BJ (cell line): ENCODE measurements around the gene OR4N5. TPM values are rescaled to one million over a fixed set of nuclear protein-coding genes. Genes with fewer than 3 reads are reported as not detected.

Experiments used
- CTCF ChIA-PET: fragments of 350-600 bp; formaldehyde crosslinking; extraction: SDS; loops from one replicate; lab custom pipeline; 2021; ENCODE audit warnings: antibody characterized with exemption, inconsistent platforms; lab: Yijun Ruan, JAX
- POLR2A ChIA-PET: fragments of 300-600 bp; sonication (Branson Sonifier 250); formaldehyde crosslinking; extraction: SDS; loops from one replicate; lab custom pipeline; 2021; ENCODE audit warnings: antibody characterized with exemption; lab: Charles Lee
- DNase-seq: peaks from one replicate; pipeline ENCODE4 v3.0.0-alpha.2; 2011; ENCODE audit warnings: low read depth
- H3K27me3 ChIP-seq: 2 replicates; pipeline ENCODE4 v1.6.0; 2011; ENCODE audit warnings: low read length; ENCODE audit not compliant: control insufficient read depth, insufficient read depth
- H3K36me3 ChIP-seq: 2 replicates; pipeline ENCODE4 v1.5.1; 2011; ENCODE audit warnings: low read length; ENCODE audit not compliant: control insufficient read depth, insufficient read depth
- H3K4me3 ChIP-seq: 2 replicates; pipeline ENCODE4 v1.5.1; 2011; ENCODE audit warnings: low read depth, mild to moderate bottlenecking, control low read depth, low read length
- CTCF ChIP-seq: IDR thresholded peaks from 2 replicates; pipeline ENCODE4 v1.5.1; 2011; ENCODE audit warnings: low read depth, mild to moderate bottlenecking, control low read depth, inconsistent platforms, low read length, moderate library complexity; ENCODE audit not compliant: insufficient read depth
- polyA plus RNA-seq: library from polyadenylated mRNA; depleted of rRNA; stranded (reverse); fragments of >200 nt; gene quantifications from 2 replicates; pipeline ENCODE4 v1.2.3, GENCODE V29; 2011

OR4N5 gene
- polyA plus RNA-seq, 1 experiment = not detected

- no peak for DNase-seq
- H3K36me3 ChIP-seq = no peaks in the 10 kb centered on the region
- no peak for TF ChIP-seq CTCF
- ChIA-PET POLR2A (no interaction called here), CTCF (no interaction called here)
- H3K4me3 ChIP-seq = no peak overlapping the region
- no peaks in the 10 kb centered on the region for H3K27me3 ChIP-seq
Measured at GRCh38 chr14:20112321-20112720, 26.3 kb upstream of the OR4N5 start.

DNA sequence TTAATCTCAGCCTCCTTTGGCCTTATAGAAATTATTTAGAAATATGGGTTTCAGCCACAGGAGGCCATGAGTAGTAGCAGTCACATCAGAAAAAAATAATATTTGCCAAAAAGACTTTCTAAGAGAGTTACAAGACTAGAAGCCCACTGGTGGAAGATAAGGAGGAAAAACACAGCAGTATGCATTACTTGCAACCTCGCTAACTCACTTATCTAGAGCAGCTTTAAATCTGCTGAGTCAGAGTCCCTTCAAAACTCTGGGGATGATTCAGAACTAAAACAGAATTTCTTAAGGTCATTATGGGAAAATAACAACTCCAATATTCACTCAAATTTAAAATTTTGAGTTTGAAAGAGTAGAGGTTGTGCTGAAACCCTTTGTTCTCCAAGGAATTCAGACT is 21.9 kb upstream of the OR4N5 start:
- ChIA-PET POLR2A (no interaction called here), CTCF (no interaction called here)
- DNase-seq = no peak
- Histone ChIP-seq H3K36me3 (no peaks in the 10 kb centered on the region), H3K27me3 (no peaks in the 10 kb centered on the region), H3K4me3 (no peak overlapping the region)
- TF ChIP-seq CTCF = no peak

DNA sequence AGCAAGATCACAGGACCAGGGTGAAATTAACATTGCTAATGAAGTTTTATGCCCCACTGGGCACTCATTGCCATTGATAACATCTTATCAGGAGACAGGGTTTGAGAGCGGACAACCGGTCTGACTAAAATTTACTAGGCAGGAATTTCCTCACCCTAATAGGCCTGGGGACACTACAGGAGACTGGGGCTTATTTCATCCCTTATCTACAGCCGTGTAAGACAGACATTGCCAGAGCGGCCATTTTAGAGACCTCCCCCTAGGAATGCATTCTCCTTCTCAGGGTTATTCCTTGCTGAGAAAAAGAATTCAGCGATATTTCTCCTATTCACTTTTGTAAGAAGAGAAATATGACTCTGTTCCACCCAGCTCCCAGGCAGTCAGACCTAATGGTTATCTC is 19.8 kb upstream of the OR4N5 start:
- no peaks in the 10 kb centered on the region for H3K36me3 ChIP-seq
- no peak overlapping the region for H3K4me3 ChIP-seq
- CTCF ChIA-PET = no interaction called here
- no peak for TF ChIP-seq CTCF
- H3K27me3 ChIP-seq = no peaks in the 10 kb centered on the region
- DNase-seq = no peak
- POLR2A ChIA-PET = no interaction called here

DNA sequence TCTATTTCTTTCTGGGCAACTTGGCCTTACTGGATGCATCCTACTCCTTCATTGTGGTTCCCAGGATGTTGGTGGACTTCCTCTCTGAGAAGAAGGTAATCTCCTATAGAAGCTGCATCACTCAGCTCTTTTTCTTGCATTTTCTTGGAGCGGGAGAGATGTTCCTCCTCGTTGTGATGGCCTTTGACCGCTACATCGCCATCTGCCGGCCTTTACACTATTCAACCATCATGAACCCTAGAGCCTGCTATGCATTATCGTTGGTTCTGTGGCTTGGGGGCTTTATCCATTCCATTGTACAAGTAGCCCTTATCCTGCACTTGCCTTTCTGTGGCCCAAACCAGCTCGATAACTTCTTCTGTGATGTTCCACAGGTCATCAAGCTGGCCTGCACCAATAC is 5.3 kb downstream of the OR4N5 start:
- ChIA-PET CTCF (no interaction called here), POLR2A (no interaction called here)
- TF ChIP-seq CTCF = no peak

GRCh38 chr14:20144820-20145219 is 6.2 kb downstream of the OR4N5 start:
- no peaks in the 10 kb centered on the region for H3K27me3 ChIP-seq
- H3K4me3 ChIP-seq = no peak overlapping the region
- DNase-seq = no peak
- ChIA-PET CTCF (interaction anchor here (0.5 kb wide), 1 partner anchor 271 kb away, joined by 4 read pairs; no protein-coding TSS in a partner anchor), POLR2A (no interaction called here)
- TF ChIP-seq CTCF = no peak
- H3K36me3 ChIP-seq = no peaks in the 10 kb centered on the region

More for the DNA sequence above, 5.3 kb downstream of the OR4N5 start:
- Histone ChIP-seq H3K4me3 (no peak overlapping the region), H3K36me3 (no peaks in the 10 kb centered on the region), H3K27me3 (no peaks in the 10 kb centered on the region)
- no peak for DNase-seq
